HEK293 (cell line): Measurements from ENCODE around the gene PIGQ.
A peak's percentile ranks its signal among the peaks of the same experiment; 100 is the strongest.

Source experiments
- BCL11A ChIP-seq: fragments of 450-650 bp; formaldehyde crosslinking; IDR thresholded peaks from 2 replicates; pipeline ENCODE4 v1.5.1; 2016; ENCODE audit warnings: low read depth, missing biosample characterization, missing genetic modification characterization
- GLI2 ChIP-seq: fragments of 450-650 bp; formaldehyde crosslinking; IDR thresholded peaks from 2 replicates; pipeline ENCODE4; 2017; ENCODE audit warnings: missing biosample characterization, missing genetic modification characterization, low read depth, borderline replicate concordance
- SCRT2 ChIP-seq: fragments of 450-650 bp; formaldehyde crosslinking; IDR thresholded peaks from 2 replicates; pipeline ENCODE4 v1.5.1; 2016; ENCODE audit warnings: missing biosample characterization, missing genetic modification characterization
- SETDB1 ChIP-seq: IDR thresholded peaks from one replicate; pipeline ENCODE4 v1.6.1; 2017; ENCODE audit warnings: mild to moderate bottlenecking, low read length, moderate library complexity, mixed read lengths; ENCODE audit not compliant: insufficient read length
- ZNF112 ChIP-seq: fragments of 450-650 bp; formaldehyde crosslinking; IDR thresholded peaks from 2 replicates; pipeline ENCODE4 v1.5.0; 2017; ENCODE audit warnings: missing biosample characterization, missing genetic modification characterization
- ZNF114 ChIP-seq: fragments of 450-650 bp; formaldehyde crosslinking; IDR thresholded peaks from 2 replicates; pipeline ENCODE4 v1.5.0; 2017; ENCODE audit warnings: missing biosample characterization, missing genetic modification characterization
- ZNF121 ChIP-seq: fragments of 450-650 bp; formaldehyde crosslinking; IDR thresholded peaks from 2 replicates; pipeline ENCODE4 v1.5.1; 2016; ENCODE audit warnings: missing biosample characterization, missing genetic modification characterization
- ZNF48 ChIP-seq: fragments of 450-650 bp; formaldehyde crosslinking; IDR thresholded peaks from 2 replicates; pipeline ENCODE4 v1.5.1; 2016; ENCODE audit warnings: missing biosample characterization, missing genetic modification characterization
- TF ChIP-seq, protein P1 (sequence below): fragments of 450-650 bp; formaldehyde crosslinking; IDR thresholded peaks from 2 replicates; pipeline ENCODE4 v1.5.1; 2016; ENCODE audit warnings: missing biosample characterization, missing genetic modification characterization
- TF ChIP-seq, protein P2 (sequence below): fragments of 450-650 bp; formaldehyde crosslinking; IDR thresholded peaks from 2 replicates; pipeline ENCODE4 v1.5.1; 2016; ENCODE audit warnings: missing biosample characterization, missing genetic modification characterization
- TF ChIP-seq, protein P3 (sequence below): fragments of 450-650 bp; formaldehyde crosslinking; IDR thresholded peaks from 2 replicates; pipeline ENCODE4 v1.5.1; 2017; ENCODE audit warnings: missing biosample characterization, mild to moderate bottlenecking, missing genetic modification characterization, moderate library complexity
- TF ChIP-seq, protein P4 (sequence below): fragments of 450-650 bp; formaldehyde crosslinking; IDR thresholded peaks from 2 replicates; pipeline ENCODE4 v1.5.1; 2016; ENCODE audit warnings: missing biosample characterization, missing genetic modification characterization, low read depth
- TF ChIP-seq, protein P5 (sequence below): sonication (generic); formaldehyde crosslinking; IDR thresholded peaks from 2 replicates; pipeline ENCODE4 v1.8.1; 2022; ENCODE audit warnings: mild to moderate bottlenecking, moderate library complexity, missing genetic modification reagents
- TF ChIP-seq, protein P6 (sequence below): fragments of 450-650 bp; formaldehyde crosslinking; IDR thresholded peaks from 2 replicates; pipeline ENCODE4 v1.5.1; 2016; ENCODE audit warnings: missing biosample characterization, missing genetic modification characterization

DNA sequence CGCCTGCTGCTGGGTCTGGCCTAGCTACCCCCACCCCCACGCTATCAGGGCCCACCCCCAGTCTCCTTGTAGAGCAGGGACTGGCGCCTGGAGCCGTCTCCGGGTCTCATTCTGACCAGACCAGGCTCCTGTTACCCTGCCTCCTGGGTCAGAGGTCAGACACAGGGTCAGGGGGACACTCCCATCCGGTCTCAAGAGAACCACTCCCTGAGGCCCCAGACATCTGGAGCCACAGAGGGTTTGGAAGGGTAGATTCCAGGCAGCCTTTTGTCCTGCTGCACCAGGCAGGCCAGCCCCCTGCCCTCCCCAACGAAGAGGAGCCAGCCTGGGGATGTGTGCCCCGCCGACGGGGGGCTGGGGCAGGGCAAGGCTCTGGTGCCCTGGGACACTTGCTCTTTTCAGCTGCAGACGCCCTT lies 60.1 kb downstream of the PIGQ start:
- TF ChIP-seq, protein P1, sequence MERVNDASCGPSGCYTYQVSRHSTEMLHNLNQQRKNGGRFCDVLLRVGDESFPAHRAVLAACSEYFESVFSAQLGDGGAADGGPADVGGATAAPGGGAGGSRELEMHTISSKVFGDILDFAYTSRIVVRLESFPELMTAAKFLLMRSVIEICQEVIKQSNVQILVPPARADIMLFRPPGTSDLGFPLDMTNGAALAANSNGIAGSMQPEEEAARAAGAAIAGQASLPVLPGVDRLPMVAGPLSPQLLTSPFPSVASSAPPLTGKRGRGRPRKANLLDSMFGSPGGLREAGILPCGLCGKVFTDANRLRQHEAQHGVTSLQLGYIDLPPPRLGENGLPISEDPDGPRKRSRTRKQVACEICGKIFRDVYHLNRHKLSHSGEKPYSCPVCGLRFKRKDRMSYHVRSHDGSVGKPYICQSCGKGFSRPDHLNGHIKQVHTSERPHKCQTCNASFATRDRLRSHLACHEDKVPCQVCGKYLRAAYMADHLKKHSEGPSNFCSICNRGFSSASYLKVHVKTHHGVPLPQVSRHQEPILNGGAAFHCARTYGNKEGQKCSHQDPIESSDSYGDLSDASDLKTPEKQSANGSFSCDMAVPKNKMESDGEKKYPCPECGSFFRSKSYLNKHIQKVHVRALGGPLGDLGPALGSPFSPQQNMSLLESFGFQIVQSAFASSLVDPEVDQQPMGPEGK = no peak
- TF ChIP-seq, protein P2, sequence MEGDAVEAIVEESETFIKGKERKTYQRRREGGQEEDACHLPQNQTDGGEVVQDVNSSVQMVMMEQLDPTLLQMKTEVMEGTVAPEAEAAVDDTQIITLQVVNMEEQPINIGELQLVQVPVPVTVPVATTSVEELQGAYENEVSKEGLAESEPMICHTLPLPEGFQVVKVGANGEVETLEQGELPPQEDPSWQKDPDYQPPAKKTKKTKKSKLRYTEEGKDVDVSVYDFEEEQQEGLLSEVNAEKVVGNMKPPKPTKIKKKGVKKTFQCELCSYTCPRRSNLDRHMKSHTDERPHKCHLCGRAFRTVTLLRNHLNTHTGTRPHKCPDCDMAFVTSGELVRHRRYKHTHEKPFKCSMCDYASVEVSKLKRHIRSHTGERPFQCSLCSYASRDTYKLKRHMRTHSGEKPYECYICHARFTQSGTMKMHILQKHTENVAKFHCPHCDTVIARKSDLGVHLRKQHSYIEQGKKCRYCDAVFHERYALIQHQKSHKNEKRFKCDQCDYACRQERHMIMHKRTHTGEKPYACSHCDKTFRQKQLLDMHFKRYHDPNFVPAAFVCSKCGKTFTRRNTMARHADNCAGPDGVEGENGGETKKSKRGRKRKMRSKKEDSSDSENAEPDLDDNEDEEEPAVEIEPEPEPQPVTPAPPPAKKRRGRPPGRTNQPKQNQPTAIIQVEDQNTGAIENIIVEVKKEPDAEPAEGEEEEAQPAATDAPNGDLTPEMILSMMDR (tag by site-specific recombination) = no peak
- no peak for TF ChIP-seq ZNF114 (tag by site-specific recombination)
- TF ChIP-seq, protein P3, sequence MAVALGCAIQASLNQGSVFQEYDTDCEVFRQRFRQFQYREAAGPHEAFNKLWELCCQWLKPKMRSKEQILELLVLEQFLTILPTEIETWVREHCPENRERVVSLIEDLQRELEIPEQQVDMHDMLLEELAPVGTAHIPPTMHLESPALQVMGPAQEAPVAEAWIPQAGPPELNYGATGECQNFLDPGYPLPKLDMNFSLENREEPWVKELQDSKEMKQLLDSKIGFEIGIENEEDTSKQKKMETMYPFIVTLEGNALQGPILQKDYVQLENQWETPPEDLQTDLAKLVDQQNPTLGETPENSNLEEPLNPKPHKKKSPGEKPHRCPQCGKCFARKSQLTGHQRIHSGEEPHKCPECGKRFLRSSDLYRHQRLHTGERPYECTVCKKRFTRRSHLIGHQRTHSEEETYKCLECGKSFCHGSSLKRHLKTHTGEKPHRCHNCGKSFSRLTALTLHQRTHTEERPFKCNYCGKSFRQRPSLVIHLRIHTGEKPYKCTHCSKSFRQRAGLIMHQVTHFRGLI (tag by site-specific recombination) = no peak
- TF ChIP-seq, protein P4, sequence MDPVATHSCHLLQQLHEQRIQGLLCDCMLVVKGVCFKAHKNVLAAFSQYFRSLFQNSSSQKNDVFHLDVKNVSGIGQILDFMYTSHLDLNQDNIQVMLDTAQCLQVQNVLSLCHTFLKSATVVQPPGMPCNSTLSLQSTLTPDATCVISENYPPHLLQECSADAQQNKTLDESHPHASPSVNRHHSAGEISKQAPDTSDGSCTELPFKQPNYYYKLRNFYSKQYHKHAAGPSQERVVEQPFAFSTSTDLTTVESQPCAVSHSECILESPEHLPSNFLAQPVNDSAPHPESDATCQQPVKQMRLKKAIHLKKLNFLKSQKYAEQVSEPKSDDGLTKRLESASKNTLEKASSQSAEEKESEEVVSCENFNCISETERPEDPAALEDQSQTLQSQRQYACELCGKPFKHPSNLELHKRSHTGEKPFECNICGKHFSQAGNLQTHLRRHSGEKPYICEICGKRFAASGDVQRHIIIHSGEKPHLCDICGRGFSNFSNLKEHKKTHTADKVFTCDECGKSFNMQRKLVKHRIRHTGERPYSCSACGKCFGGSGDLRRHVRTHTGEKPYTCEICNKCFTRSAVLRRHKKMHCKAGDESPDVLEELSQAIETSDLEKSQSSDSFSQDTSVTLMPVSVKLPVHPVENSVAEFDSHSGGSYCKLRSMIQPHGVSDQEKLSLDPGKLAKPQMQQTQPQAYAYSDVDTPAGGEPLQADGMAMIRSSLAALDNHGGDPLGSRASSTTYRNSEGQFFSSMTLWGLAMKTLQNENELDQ (tag by site-specific recombination) = no peak
- TF ChIP-seq ZNF121 (tag by site-specific recombination) = no peak
- no peak for TF ChIP-seq SCRT2 (tag by site-specific recombination)
- no peak for TF ChIP-seq SETDB1
- TF ChIP-seq, protein P5, sequence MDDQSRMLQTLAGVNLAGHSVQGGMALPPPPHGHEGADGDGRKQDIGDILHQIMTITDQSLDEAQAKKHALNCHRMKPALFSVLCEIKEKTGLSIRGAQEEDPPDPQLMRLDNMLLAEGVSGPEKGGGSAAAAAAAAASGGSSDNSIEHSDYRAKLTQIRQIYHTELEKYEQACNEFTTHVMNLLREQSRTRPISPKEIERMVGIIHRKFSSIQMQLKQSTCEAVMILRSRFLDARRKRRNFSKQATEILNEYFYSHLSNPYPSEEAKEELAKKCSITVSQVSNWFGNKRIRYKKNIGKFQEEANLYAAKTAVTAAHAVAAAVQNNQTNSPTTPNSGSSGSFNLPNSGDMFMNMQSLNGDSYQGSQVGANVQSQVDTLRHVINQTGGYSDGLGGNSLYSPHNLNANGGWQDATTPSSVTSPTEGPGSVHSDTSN (CRISPR knock-in tag) = no peak
- TF ChIP-seq ZNF48 (tag by site-specific recombination) = no peak
- 0 out of 2 replicates have a peak, but pooled peaks have one; percentile 8 for TF ChIP-seq BCL11A (tag by site-specific recombination)
- TF ChIP-seq ZNF112 = no peak
- no peak for TF ChIP-seq GLI2 (tag by site-specific recombination)
- TF ChIP-seq, protein P6, sequence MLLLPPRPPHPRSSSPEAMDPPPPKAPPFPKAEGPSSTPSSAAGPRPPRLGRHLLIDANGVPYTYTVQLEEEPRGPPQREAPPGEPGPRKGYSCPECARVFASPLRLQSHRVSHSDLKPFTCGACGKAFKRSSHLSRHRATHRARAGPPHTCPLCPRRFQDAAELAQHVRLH (tag by site-specific recombination) = no peak
